ENCODE data around the gene MYO1D. TPM values are rescaled to one million over a fixed set of nuclear protein-coding genes. Genes with fewer than 3 reads are reported as not detected.
A peak's percentile ranks its signal among the peaks of the same experiment; 100 is the strongest.

The MYO1D gene
- total and polyA plus RNA-seq, 2 donors (not counting 3 experiments of a cell fraction or from before 2014, with no cell fraction given) = 37.8 to 85.5 TPM

DNA sequence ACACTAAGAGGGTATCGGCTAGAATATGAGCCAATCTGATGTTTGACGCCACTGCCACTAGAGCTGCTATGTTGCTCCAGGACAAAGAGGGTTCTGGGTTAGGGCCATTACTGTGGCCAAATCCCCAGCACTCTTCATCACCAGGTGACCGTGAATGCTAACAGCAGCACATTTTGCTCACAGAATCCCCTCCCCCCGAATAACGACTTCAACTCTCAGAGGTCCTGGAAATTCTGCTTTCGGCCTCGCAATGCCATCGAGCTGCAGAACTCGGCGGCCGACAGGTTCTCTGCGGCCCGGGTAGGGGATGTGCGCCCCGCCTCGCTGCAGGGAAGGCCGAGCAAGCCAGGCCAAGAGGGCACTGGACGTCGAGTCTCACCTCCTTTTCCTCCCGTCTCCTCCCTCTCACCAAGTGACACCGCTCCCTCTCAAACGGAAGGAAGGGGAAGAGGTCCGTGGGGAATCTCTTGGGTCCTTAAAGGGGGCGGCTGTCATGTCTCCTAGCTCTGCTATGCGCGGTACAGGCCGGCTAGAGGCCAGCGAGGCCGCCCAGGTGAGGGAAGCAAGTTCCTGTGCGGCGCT is 358.2 kb downstream of the MYO1D start:
- ChIA-PET POLR2A (no interaction called here), CTCF (interaction anchor here (0.9 kb wide), 1 partner anchor 31 kb away, joined by 3 read pairs; no protein-coding TSS in a partner anchor)
- Histone ChIP-seq H3K4me3 (replicated peaks in 1 of 3; ENCODE audit: insufficient read depth in 1 of 3, low read depth in 1 of 3, low read length in 3 of 3) (peak overlapping the region in 1 of 3 experiments; percentile 48), H3K36me3 (ENCODE audit: control insufficient read depth in 2 of 2, extremely low read depth in 1 of 2, insufficient read depth in 2 of 2, low read length in 2 of 2) (no peaks in the 10 kb centered on the region), H3K27ac (ENCODE audit: insufficient read depth, low read depth, low read length) (peak overlapping the region; percentile 22), H3K79me2 (ENCODE audit: control insufficient read depth, insufficient read depth, low read length) (no peaks in the 10 kb centered on the region), H3K4me2 (ENCODE audit: insufficient read depth, low read length) (peak overlapping the region; percentile 39), H3K9me3 (replicated peaks; ENCODE audit: control insufficient read depth, insufficient read depth, low read length) (no peaks in the 10 kb centered on the region), H3K27me3 (ENCODE audit: control insufficient read depth in 2 of 2, insufficient read depth in 2 of 2, low read length in 2 of 2) (no peaks in the 10 kb centered on the region), H2AFZ (ENCODE audit: low read depth, low read length) (peak overlapping the region; percentile 9), H3K9me1 (replicated peaks; ENCODE audit: control insufficient read depth, extremely low read depth, insufficient read depth, low read length) (no peaks in the 10 kb centered on the region), H3K9ac (replicated peaks; ENCODE audit: extremely low read depth, insufficient read depth, low read length) (peak overlapping the region; percentile 28), H3K4me1 (ENCODE audit: control insufficient read depth, extremely low read depth, insufficient read depth, low read length) (peaks cover 19% of the 10 kb centered on the region), H4K20me1 (replicated peaks; ENCODE audit: control insufficient read depth, extremely low read depth, insufficient read depth, low read length) (no peaks in the 10 kb centered on the region)
- TF ChIP-seq POLR2A (IDR thresholded peaks at IDR 0.05; ENCODE audit: low read depth, low read length) = no peak
- intact Hi-C loops (cut with micrococcal nuclease) = loop anchor here (1.0 kb wide), 1 partner anchor 32 kb away; the partner anchor contains the start of gene CDK5R1
- no peak for FAIRE-seq
- DNase-seq (ENCODE audit: low read depth, low spot score) = no peak
- no TSS peak for BruUV-seq (replicated peaks)
- dilution Hi-C loops (cut with MboI; ENCODE audit: extremely low pct_ligation_motif_present, low sequenced_read_pairs) = no loop called here

GRCh38 chr17:32517982-32518381 is 358.9 kb downstream of the MYO1D start:
- Histone ChIP-seq H3K9me3 (replicated peaks; ENCODE audit: control insufficient read depth, insufficient read depth, low read length) (no peaks in the 10 kb centered on the region), H3K9me1 (replicated peaks; ENCODE audit: control insufficient read depth, extremely low read depth, insufficient read depth, low read length) (no peaks in the 10 kb centered on the region), H3K9ac (replicated peaks; ENCODE audit: extremely low read depth, insufficient read depth, low read length) (no peak overlapping the region), H4K20me1 (replicated peaks; ENCODE audit: control insufficient read depth, extremely low read depth, insufficient read depth, low read length) (no peaks in the 10 kb centered on the region), H3K36me3 (ENCODE audit: control insufficient read depth in 2 of 2, extremely low read depth in 1 of 2, insufficient read depth in 2 of 2, low read length in 2 of 2) (no peaks in the 10 kb centered on the region), H3K4me3 (replicated peaks in 1 of 3; ENCODE audit: insufficient read depth in 1 of 3, low read depth in 1 of 3, low read length in 3 of 3) (no peak overlapping the region), H3K4me2 (ENCODE audit: insufficient read depth, low read length) (no peak overlapping the region), H3K27ac (ENCODE audit: insufficient read depth, low read depth, low read length) (no peak overlapping the region), H3K27me3 (ENCODE audit: control insufficient read depth in 2 of 2, insufficient read depth in 2 of 2, low read length in 2 of 2) (no peaks in the 10 kb centered on the region), H2AFZ (ENCODE audit: low read depth, low read length) (no peak overlapping the region), H3K79me2 (ENCODE audit: control insufficient read depth, insufficient read depth, low read length) (no peaks in the 10 kb centered on the region), H3K4me1 (ENCODE audit: control insufficient read depth, extremely low read depth, insufficient read depth, low read length) (peaks cover 19% of the 10 kb centered on the region)
- TF ChIP-seq POLR2AphosphoS5 (IDR thresholded peaks at IDR 0.05; ENCODE audit: insufficient read depth, low read depth, low read length) = no peak
- no peak for TF ChIP-seq CTCF (IDR thresholded peaks at IDR 0.05; ENCODE audit: extremely low read depth in 1 of 2, insufficient read depth in 1 of 2, low read depth in 1 of 2, low read length in 2 of 2)
- TF ChIP-seq, protein P1, sequence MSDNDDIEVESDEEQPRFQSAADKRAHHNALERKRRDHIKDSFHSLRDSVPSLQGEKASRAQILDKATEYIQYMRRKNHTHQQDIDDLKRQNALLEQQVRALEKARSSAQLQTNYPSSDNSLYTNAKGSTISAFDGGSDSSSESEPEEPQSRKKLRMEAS (IDR thresholded peaks at IDR 0.05; ENCODE audit: insufficient read depth, insufficient read length) = no peak
- TF ChIP-seq EZH2 (IDR thresholded peaks at IDR 0.05; ENCODE audit: borderline replicate concordance, low read depth, low read length, severe bottlenecking) = no peak
- no peak for TF ChIP-seq FOS (IDR thresholded peaks at IDR 0.05; ENCODE audit: borderline replicate concordance, insufficient read depth, low read length)
- no peak for TF ChIP-seq JUN (IDR thresholded peaks at IDR 0.05; ENCODE audit: borderline replicate concordance, insufficient read depth, insufficient read length, low read depth)
- no peak for TF ChIP-seq MYC (IDR thresholded peaks at IDR 0.05; ENCODE audit: low read depth, low read length)
- dilution Hi-C loops (cut with MboI; ENCODE audit: extremely low pct_ligation_motif_present, low sequenced_read_pairs) = no loop called here
- FAIRE-seq = no peak
- ChIA-PET CTCF (interaction anchor here (0.8 kb wide), 1 partner anchor 56 kb away, joined by 4 read pairs; no protein-coding TSS in a partner anchor), POLR2A (no interaction called here)
- intact Hi-C loops (cut with micrococcal nuclease) = no loop called here
- BruUV-seq (replicated peaks) = no TSS peak
- no peak for DNase-seq (ENCODE audit: low read depth, low spot score)
